Activated effector memory CD4-positive, alpha-beta T cell treated with anti-CD3 and anti-CD28 coated beads, Interleukin-2, amount 50 U/mL, for 16 hours (primary cell): ENCODE data around the gene SAV1.
"Not testable (repeated sequence)": the region's sequence is repeated elsewhere in the genome, so short reads cannot be mapped to it uniquely, and the experiment has no call there.

ENCODE experiments used
- DNase-seq: peaks from one replicate; pipeline ENCODE4 v3.0.0-alpha.2; 2020

SAV1 gene

DNA sequence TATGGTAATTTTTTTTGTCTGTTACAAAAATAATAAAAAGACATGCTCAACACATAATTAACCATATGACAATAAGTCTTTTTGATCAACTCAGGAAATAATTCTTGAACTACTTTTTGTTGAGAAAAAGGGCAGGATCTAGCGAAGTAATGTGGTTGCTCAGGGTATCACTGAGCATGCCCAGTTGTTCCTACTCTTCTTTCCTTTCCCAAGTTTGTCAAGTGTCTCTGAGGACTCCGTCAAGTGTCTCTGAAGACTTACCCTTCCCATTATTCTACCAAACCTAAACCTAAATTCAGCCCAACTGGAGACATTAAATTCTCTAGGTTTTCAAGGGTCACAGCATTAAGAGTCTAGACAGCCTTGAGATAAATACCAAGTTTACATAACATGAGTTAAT, 3.5 kb downstream of the SAV1 start:
- not testable (repeated sequence) for DNase-seq

DNA sequence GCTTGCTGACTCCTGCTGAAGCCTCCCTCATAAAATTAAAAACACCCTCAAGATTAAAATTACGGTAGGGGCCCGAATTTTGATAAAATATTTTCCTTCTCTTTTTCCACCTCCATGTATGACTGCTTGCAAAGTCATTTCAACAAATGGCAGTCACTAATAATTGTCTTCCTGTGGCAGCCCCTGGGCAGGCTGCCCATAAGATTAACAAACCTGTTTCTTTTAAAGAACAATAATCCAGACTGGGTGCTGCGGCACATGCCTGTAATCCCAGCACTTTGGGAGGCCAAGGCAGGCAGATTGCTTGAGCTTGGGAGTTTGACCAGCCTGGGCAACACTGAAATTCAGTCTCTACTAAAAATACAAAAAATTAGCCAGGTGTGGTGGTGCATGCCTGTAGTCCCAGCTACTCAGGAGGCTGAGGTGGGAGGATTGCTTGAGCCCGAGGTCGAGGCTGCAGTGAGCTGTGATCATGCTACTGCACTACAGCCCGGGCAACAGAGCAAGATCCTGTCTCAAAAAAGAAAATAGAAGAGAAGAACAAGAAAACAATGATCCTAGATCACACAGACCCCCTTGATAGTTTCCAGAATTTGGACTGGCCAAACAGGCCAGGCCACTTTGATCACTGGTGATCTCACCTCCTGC, 8.7 kb downstream of the SAV1 start:
- DNase-seq: no peak

DNA sequence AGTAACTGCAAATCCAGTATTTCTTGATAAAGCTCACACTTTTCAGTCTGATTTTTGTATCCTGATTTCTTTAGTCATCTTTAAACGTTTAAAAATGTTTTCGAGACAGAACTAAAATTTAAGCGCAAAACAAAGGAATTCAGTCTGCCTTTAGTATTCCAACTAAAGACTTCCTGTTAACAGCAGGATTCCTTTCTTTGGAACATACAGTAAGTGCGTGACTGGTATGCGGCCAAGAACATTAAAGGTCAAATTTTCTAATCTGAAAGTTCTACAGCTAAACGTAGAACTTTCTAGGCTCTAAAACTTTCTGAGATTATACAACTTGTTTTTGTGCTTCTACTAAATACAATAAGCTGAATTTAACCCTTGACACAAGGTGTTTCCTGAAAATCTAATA, 9.9 kb downstream of the SAV1 start:
- DNase-seq: no peak

DNA sequence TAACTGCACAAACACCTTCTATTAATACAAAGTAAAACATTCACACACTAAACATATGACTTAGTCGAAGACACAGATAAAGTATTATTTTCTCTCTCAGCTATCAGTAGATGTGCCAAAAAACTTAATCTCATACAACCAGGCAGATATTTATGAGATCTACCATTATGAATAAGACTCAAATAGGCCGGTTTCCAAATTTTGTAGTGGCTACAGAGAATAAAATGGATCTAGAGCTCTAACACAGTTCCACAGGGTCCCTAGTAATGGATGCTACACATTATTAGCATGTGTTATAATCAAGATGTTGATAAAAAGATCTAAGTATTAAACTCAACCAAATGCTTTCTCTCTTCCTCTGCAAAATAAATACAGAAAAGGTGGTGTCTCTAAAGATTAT, 10.4 kb downstream of the SAV1 start:
- DNase-seq: no peak

DNA sequence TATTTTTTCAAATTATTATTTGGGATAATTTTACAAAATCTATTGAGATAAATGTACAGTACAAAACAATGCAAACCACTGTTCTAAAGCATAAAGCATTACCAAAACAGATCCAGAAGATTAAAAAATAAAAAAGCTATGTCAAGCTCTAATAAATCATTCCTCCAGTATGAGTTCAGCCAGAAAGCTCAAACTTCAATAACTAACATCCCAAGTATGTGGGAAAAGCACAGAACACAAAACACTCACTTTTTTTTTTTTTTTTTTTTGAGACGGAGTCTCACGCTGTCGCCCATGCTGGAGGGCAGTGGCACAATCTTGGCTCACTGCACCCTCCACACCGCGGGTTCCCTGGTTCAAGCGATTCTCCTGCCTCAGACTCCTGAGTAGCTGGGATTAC, 11.3 kb downstream of the SAV1 start:
- DNase-seq: no peak

DNA sequence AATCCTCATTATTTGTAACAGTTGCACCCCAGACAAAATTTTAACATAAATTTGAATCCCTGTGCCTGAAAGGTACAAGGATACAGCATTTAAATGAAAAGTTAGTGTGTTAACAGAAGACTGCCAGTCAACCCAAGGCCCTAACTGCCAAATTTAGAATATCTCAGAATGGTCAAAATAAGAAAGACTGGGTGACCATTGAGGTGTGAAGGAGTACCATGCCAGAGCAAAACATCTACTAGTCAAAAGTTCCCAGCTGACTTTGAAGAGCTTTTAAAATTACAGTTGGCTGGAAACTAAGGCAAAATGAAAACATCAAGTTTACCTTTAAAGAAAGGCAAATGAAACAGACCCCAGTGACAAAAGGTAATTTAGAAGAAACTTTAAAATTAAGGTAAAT, 18.4 kb downstream of the SAV1 start:
- DNase-seq: no peak

DNA sequence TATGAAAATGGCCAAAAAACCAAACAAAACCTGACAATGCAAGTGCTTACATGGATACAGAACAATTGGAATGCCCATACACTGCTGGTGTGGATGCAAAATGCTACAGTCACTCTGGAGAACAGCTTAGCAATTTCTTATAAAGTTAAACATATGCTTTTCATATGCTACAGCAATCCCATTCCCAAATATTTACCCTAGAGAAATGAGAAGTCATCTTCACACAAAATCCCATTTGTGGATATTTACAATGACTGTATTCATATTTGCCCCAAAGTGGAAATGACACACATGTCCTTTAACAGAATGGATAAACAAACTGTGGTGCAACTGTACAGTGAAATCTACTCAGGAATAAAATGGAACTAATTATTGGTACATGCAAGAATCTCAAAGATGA, 20.4 kb downstream of the SAV1 start:
- no peak for DNase-seq

DNA sequence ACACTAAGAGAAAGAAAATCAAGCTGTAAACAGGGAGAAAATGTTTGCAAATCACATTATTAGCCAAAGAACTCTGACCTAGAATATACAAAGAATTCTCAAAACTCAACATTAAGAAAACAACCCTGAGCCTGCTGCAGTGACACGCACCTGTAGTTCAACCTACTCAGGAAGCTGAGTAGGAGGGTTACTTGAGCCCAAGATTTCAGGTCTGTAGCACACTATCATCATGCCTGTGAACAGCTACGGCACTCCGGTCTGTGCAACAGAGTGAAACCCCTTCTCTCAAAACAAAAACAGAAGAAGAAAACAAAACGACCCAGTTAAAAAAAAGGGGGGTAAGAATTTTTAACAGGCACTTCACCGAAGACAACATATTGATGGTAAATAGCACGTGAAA, 20.8 kb downstream of the SAV1 start:
- DNase-seq: no peak

DNA sequence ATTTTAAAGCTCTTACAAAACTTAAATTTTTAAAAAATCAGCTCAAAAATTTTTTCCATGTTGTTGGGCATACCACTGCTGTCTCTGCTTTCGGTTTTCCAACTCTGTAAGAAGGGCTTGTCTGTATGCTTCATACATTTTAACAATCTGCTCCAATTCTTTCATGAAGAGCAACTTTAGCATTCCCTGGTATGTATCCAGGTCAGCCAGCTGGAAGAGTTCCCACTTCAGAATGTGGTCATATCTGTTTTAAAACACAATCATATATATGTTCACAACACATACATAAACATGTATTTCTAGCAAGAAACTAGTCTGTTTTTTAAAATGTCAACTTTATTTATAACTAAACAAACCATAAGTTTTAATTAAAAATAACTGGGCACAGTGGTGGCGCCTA, 33.0 kb downstream of the SAV1 start:
- no peak for DNase-seq

DNA sequence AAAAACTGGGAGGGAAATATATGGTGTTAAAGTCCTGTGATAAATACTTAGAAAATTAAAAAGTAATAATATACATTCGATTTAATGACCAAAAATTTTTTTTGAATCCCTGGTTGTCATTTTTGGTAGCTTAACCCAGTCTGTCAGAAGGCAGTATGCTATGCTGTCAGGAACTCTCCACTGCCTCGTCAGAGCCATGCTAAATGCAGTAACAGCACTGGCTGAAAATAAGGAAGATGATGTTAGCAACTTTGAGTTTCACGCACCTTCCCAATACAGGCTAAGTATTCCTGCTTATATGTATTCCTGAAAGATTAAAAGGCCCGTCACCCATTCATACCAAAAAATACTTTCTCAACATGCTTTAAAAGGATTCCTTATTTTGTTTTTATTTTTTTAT, 34.2 kb downstream of the SAV1 start:
- no peak for DNase-seq

DNA sequence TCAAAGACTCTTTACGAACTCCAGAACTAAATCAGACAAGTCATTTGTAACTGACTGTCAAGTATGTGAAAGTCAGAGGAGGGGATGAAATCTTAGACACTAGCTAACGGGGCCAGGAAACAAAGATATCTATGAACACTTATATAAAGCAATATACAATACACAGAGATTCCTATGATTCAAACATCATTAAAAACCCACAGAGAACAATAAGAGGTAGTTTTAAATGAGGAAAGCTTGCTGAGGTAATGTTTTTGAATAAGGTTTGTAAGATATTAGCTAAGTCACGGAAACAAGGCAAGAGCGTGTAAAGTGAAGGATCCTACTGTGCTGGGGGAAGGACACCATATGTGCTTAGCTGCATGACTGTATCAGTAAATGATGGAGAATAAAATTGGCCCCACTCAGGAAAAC, 36.7 kb downstream of the SAV1 start:
- no peak for DNase-seq

DNA sequence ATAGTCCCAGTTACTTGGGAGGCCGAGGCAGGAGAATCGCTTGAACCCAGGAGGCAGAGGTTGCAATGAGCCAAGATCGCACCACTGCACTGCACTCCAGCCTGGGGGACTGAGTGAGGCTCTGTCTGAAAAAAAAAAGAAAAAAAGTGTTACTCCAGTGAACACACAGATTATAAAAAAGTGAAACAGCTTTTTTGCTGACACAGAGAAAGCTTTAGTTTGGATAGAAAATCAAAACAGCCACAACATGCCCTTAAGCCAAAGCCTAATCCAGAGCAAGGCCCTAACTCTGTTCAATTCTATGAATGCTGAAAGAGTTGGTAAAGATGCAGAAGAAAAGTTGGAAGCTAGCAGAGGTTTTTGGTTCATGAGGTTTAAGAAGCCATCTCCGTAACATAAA, 43.2 kb downstream of the SAV1 start:
- DNase-seq: not testable (repeated sequence)

DNA sequence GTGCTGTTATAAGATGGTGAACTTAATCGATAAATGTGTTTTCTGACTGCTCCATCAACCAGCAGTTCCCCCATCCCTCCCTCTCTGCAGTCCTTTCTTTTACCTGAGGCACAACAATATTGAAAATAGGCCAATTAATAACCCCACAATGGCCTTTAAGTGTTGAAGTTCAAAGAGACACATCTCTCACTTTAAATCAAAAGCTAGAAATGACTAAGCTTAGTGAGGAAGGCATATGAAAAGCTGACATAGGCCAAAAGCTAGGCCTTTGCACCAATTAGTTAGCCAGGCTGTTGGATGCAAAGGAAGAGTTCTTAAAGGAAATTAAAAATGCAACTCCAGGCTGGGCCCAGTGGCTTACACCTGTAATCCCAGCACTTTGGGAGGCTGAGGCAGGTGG, 43.7 kb downstream of the SAV1 start:
- DNase-seq: no peak

DNA sequence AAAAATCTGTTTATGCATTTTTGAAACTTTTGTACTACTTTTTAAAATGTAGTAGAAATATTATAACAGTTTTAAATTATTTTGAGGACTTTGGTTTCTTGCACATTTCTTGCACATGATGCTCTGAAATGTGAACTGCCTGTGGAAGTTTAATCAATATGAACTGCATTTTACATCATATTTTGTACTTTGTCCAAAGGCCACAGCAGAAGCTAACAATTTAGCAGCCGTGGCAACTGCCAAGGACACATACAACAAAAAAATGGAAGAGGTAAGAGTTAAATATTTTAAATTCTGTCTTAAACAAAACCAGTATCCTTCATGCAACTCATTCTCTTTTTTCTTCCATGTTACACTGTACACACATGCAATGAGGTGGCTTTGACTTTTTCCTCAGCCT, 45.1 kb downstream of the SAV1 start:
- DNase-seq: no peak

DNA sequence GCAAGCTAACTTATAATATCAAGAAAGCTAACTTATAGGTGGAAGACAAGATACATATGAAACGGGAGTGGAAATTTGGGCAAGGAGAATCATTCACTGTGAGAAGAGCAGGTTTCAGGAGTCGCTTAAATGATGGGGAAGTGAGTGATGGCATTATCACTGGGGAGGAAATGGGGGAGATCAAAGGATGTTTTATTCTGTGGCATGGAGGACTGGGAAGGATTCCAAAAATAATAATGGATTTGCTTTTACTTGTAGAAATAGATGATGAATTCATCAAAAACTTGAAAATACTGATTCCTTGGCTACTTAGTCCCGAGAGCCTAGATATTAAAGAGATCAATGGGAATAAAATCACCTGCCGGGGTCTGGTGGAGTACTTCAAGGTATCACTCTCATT, 47.8 kb downstream of the SAV1 start:
- no peak for DNase-seq

DNA sequence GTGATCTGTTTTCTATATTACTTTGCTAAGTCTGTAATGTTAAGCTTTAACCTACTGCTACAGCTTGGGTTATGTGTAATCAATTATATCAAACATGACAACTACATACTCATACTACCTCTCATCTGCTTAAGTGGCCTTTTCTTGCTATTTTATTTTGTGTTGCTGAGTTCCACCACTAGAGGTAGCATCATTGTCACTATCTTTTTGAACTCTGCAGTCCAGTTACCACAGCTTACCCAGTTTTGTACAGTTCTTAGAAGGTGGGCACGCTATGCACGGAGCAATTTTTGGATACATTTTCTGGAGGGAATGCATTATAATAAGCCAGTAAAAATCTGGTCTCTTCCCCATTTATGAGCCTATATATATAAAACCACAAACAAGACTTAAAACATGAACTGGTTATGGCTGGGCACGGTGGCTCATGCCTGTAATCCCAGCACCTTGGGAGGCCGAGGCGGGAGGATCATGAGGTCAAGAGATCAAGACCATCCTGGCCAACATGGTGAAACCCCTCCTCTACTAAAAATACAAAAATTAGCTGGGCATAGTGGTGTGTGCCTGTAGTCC, 48.5 kb downstream of the SAV1 start:
- no peak for DNase-seq

DNA sequence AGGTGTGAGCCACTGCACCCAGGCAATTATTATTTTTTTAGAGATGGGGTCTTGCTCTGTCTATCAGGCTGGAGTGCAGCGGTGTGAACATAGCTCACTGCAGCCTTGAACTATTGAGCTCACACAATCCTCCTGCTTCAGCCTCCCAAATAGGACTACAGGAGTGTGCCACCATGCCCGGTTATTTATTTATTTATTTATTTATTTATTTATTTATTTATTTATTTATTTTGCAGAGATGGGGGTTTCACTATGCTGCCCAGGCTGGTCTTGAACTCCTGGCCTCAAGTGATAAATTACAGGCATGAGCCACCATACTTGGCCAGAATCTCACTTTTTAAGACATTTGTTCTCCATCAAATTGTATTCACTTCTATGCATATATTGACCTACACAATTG, 51.8 kb downstream of the SAV1 start:
- no peak for DNase-seq

DNA sequence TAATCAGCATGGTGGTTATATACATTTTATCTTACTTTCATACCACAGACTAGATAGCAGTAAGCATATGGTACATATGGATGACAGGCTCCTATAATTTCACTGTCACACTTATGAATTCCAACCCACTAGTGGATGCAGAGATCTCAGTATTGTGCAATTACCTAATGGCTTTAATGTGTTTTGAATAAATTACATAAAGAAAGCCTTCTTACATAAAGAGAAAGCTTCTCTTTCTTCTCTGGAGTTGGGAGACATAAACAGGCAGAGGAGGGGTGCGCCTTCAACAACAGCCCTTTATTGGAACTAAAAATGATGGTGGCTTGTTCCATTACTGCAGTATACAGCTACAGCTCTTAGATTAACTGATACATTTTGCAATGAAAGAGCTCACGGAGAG, 52.6 kb downstream of the SAV1 start:
- no peak for DNase-seq

DNA sequence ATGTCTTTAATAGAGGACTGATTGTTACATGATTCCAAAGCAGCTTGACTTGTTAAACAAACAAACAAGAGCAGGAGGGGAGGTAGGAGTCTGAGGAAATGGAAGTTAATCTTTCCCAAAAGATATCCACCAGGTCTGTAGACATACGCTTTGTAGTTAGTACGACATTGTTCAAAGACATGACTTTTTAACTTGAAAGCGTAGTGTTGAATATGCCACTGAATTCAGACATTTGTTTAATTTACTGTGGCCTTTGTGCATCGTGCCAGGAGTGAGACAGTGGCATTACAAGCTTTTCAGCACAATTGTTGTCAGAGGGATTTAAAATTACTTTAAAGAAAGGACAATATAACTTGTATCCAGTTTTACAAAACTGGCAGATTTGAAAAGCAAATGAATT, 53.0 kb downstream of the SAV1 start:
- no peak for DNase-seq

DNA sequence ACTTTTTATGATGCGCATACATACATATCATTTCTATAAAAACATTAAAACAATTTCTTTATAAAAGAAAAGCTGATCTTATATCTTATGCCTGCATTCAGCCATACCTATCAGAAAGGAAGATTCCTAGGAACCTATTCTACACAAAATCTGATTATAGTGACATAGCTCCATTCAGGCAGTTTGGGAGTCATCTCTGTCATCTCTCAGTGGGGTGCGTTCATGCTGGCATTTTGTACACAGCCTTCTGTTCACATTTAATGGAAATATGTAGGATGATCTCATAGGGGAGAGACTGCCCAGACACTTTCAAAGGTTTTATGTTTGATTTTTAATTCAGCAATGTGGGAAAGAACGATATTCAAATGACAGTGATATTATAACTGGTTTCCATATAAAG, 55.3 kb downstream of the SAV1 start:
- no peak for DNase-seq

DNA sequence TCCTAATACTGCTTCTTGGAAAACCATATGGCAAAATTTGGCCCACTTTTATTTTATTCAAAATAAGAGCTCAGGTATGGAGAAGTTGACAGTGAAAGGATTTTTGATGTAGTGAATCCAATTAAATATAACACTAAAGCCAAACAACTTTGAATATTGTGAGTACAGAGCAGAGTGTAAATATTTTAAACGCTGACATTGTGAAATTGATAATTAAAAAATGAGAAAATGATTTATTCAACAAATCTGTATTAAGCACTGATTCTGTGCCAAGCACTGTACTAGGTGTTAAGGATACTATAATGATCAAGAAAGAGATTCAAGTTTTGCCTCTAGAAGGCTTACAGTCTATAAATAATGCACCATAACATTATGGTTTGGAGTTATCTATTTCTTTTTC, 57.6 kb downstream of the SAV1 start:
- no peak for DNase-seq

DNA sequence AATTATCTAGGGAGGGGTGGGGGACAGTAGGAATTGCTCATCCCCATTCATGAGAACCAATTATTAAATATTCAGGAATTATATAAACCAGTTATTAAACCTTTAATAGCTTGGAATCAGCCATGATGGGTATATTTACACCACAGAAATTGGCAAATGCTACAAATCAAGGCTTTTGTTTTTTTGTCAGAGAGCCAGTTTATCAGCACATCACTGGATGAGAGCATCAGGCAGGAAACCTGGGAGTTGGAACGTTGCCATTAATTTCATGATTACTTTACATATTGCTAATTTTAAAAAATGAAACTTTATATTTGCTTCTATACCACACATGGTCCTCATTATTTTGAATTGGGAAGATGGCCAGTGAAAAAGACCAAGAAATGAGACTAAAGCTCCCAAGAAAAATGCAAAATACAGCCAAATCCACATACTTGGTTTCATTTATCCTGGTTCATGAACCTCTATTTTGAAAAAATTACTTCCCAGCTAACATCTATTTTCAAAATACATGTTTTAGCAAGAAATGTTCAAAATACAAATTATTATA, 59.7 kb downstream of the SAV1 start:
- no peak for DNase-seq

DNA sequence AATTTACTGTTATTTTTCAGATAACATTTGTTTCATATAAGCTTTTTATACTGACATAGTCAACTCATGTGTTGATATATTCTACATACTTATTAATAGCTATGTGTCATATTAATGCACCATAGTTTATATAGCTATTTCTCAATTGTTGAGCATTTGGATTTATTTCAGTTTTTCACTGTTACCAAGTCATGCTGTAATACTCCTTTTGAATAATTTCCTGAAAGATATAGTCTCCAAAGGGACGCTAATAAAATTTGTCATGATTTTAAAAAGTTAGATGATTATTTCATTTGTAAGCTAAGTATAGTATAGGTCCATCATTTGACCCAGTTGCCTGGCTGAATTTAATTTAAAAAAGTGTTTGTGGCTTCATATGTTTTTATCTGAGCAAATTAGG, 60.3 kb downstream of the SAV1 start:
- no peak for DNase-seq

DNA sequence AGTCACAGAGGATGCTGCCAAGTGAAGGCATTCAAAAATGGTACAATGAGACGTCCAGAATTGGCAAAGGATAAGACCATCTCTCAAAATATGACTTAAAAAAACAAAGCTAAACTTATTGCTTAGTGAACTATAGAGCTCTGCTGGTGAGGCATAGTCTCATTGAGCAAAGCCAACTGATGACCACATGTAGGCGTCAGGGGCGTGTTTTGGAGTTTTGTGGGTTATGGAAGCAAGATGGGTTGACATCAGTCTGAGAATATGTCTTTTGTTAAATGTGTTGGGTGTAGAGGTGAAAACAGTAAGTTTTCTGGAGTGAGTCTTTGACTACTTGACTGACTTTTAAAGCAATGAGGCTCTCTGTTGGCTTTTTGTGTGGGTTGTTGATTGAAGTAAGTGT, 60.9 kb downstream of the SAV1 start:
- DNase-seq: peak; percentile 65

DNA sequence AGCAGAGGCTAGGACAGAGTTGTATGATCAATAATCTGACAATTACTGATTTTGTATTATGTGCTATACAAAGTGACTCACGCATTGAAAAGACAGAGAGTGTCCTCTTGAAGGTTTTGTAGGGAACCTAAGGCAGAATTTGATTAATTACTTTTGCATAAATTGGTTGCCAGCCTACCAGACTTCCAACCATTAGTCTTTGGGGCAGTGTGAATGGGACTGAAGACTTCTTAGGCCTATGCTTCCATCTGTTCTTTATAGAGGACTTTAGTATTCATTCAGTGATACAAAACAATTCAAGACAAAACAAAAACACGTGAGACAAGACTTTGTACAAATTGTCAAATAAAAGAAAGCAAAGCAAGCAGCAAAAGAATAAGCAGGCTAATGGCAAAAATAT, 61.6 kb downstream of the SAV1 start:
- no peak for DNase-seq
